Tibial nerve (tissue), 3 donors: ENCODE measurements around the gene CRLF2.

Experiments
- CTCF ChIP-seq, 5 experiments: fragments of 200-600 bp in 3 of 5; fragments of 450-650 bp in 2 of 5; sonication (generic) in 3 of 5; IDR thresholded peaks; one replicate each; pipeline ENCODE4 v1.5.1; 2016 to 2019; ENCODE audit warnings: antibody characterized with exemption in 5 of 5, mild to moderate bottlenecking in 3 of 5, moderate library complexity in 2 of 5
- POLR2A ChIP-seq, 2 donors: fragments of 450-650 bp; IDR thresholded peaks; one replicate each; pipeline ENCODE4 v1.6.1; 2017; ENCODE audit warnings: antibody characterized with exemption in 2 of 2, mild to moderate bottlenecking in 2 of 2, moderate library complexity in 2 of 2

- TF ChIP-seq POLR2A (IDR thresholded peaks at IDR 0.05) (no peak), CTCF (IDR thresholded peaks at IDR 0.05) (no peak)
Measured at GRCh38 chrX:1222531-1223241, 10.2 kb upstream of the CRLF2 start.
